Measurements from ENCODE around the gene TOX4. TPM values are rescaled to one million over a fixed set of nuclear protein-coding genes. Genes with fewer than 3 reads are reported as not detected.

The TOX4 gene
- total RNA-seq, 2 donors from 2014 or later: 60.0 to 61.5 TPM

DNA sequence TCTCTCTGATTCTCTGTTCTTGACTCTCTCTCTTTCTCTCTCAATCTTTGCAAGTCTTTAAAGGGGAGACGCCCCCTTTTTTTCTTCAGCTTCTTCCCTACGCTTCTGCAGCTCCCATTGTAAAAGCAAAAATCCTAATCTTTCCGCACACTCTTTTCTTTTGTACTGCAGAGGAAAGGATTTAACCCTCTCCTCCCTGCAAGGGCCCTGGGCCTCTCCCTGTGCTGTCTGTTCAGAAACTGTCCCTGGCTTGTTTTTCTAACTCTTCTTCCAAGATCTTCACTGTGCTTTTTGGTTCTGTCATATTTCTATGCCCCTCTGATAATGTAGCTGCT, 60.1 kb downstream of the TOX4 start:
- Mint-ChIP-seq H3K36me3 (ENCODE audit: low read depth) (peaks cover 4% of the 10 kb centered on the region), H3K27me3 (ENCODE audit: insufficient read depth) (no peaks in the 10 kb centered on the region), H3K27ac (peak overlapping the region; percentile 95), H3K4me3 (peak overlapping the region; percentile 90), H3K4me1 (peaks cover 51% of the 10 kb centered on the region), H3K9me3 (no peaks in the 10 kb centered on the region)
- Histone ChIP-seq H3K4me3 (ENCODE audit: low read length) (peak overlapping the region; percentile 99), H3K27ac (ENCODE audit: low read depth, low read length) (peak overlapping the region; percentile 98), H3K27me3 (ENCODE audit: control insufficient read depth, insufficient read depth, low read length, poor library complexity, severe bottlenecking) (no peaks in the 10 kb centered on the region), H3K36me3 (ENCODE audit: control insufficient read depth, insufficient read depth, low read length) (no peaks in the 10 kb centered on the region), H3K9ac (ENCODE audit: extremely low read depth, low read length, poor library complexity, severe bottlenecking) (peak overlapping the region; percentile 85), H3K4me1 (ENCODE audit: control insufficient read depth, insufficient read depth, low read length) (peaks cover 15% of the 10 kb centered on the region), H3K9me3 (ENCODE audit: control insufficient read depth, low read length) (no peaks in the 10 kb centered on the region)
- 0% methylated on average over 2 to 3 of the region's 3 CpGs for WGBS, 2 experiments (ENCODE audit: insufficient coverage in 1 of 2, insufficient read length in 1 of 2)
- DNase-seq: no peak
- TF ChIP-seq, protein P1, sequence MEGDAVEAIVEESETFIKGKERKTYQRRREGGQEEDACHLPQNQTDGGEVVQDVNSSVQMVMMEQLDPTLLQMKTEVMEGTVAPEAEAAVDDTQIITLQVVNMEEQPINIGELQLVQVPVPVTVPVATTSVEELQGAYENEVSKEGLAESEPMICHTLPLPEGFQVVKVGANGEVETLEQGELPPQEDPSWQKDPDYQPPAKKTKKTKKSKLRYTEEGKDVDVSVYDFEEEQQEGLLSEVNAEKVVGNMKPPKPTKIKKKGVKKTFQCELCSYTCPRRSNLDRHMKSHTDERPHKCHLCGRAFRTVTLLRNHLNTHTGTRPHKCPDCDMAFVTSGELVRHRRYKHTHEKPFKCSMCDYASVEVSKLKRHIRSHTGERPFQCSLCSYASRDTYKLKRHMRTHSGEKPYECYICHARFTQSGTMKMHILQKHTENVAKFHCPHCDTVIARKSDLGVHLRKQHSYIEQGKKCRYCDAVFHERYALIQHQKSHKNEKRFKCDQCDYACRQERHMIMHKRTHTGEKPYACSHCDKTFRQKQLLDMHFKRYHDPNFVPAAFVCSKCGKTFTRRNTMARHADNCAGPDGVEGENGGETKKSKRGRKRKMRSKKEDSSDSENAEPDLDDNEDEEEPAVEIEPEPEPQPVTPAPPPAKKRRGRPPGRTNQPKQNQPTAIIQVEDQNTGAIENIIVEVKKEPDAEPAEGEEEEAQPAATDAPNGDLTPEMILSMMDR (conservative IDR thresholded peaks at IDR 0.05): no peak

DNA sequence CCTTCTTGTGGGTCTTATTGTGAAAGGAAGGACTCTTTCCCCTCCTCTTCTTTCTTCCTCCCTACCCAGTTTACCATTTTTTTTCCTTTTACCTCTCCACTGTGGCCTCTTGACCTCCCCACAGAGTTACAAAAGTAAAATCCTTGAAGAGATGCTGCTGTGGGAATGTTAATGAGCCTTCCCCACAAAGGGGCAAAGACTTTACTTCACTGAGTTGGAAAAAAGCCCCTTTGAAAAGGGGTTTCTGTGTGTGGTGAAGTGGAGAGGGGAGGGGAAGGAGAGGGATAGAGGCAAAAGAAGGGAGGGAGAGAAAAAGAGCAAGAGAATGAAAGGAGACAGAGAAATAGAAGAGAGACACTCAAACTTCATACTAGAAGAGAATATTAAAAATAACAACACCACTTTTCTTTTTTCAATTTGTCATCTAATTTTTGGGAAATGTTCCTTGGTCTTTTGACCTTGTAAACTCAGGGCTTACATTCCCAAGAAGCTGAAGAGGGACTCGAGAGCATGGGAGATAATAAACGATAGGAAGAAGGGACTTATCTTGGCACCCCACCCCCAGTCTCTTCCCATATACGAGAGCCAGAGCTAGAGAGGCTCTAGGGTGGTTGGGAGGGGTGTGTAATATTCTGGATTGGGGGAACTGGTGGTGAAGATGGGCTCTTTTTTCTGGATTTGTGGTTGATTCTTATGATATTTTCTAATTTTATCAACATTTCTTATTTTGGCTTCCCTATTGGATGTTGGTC, 62.4 kb downstream of the TOX4 start:
- H3K36me3 ChIP-seq (ENCODE audit: control insufficient read depth, insufficient read depth, low read length): no peaks in the 10 kb centered on the region
- peak overlapping the region; percentile 78 for H3K27ac Mint-ChIP-seq
- H3K9me3 Mint-ChIP-seq: no peaks in the 10 kb centered on the region
- TF ChIP-seq, protein P1 (conservative IDR thresholded peaks at IDR 0.05): no peak
- H3K4me1 ChIP-seq (ENCODE audit: control insufficient read depth, insufficient read depth, low read length): peaks cover 12% of the 10 kb centered on the region
- no peaks in the 10 kb centered on the region for H3K27me3 Mint-ChIP-seq (ENCODE audit: insufficient read depth)
- no peak for DNase-seq
- H3K4me1 Mint-ChIP-seq: peaks cover 47% of the 10 kb centered on the region
- 5 to 20% methylated on average over 1 to 3 of the region's 3 CpGs for WGBS, 2 experiments (ENCODE audit: insufficient coverage in 1 of 2, insufficient read length in 1 of 2)
- peak overlapping the region; percentile 73 for H3K27ac ChIP-seq (ENCODE audit: low read depth, low read length)
- H3K9ac ChIP-seq (ENCODE audit: extremely low read depth, low read length, poor library complexity, severe bottlenecking): no peak overlapping the region
- no peaks in the 10 kb centered on the region for H3K9me3 ChIP-seq (ENCODE audit: control insufficient read depth, low read length)
- peak overlapping the region; percentile 7 for H3K4me3 Mint-ChIP-seq
- no peak overlapping the region for H3K4me3 ChIP-seq (ENCODE audit: low read length)
- no peaks in the 10 kb centered on the region for H3K36me3 Mint-ChIP-seq (ENCODE audit: low read depth)
- H3K27me3 ChIP-seq (ENCODE audit: control insufficient read depth, insufficient read depth, low read length, poor library complexity, severe bottlenecking): no peaks in the 10 kb centered on the region

DNA sequence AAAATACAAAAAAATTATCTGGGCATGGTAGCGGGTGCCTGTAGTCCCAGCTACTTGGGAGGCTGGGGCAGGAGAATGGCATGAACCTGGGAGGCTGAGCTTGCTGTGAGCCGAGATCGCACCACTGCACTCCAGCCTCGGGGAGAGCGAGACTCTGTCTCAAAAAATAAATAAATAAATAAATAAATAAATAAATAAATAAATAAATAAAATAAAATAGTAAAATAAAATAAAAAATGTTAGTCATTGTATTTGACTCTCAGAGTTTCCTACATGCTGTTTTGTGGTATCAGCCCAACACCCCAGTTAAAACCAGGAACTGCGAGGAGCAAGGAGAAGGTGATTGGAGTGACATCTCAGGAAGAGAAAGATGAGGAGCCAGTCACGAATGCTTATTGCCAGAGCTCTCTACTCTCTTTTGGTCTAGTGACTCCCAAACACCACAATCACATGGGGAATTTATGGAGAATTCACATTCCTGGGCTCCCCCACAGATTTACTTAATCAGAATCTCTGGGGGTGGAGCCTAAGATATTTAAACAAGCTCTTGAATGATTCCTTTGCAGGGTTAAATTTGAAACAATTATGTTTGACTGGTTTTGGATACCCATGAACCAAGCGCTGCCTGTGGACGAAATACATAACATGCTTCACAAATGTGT, 64.5 kb downstream of the TOX4 start:
- Histone ChIP-seq H3K27ac (ENCODE audit: low read depth, low read length) (no peak overlapping the region), H3K4me1 (ENCODE audit: control insufficient read depth, insufficient read depth, low read length) (peaks cover 8% of the 10 kb centered on the region), H3K9ac (ENCODE audit: extremely low read depth, low read length, poor library complexity, severe bottlenecking) (no peak overlapping the region), H3K36me3 (ENCODE audit: control insufficient read depth, insufficient read depth, low read length) (no peaks in the 10 kb centered on the region), H3K4me3 (ENCODE audit: low read length) (no peak overlapping the region), H3K9me3 (ENCODE audit: control insufficient read depth, low read length) (no peaks in the 10 kb centered on the region), H3K27me3 (ENCODE audit: control insufficient read depth, insufficient read depth, low read length, poor library complexity, severe bottlenecking) (no peaks in the 10 kb centered on the region)
- H3K36me3 Mint-ChIP-seq (ENCODE audit: low read depth): no peaks in the 10 kb centered on the region
- H3K4me3 Mint-ChIP-seq: no peak overlapping the region
- no peak for DNase-seq
- peaks cover 4% of the 10 kb centered on the region for H3K9me3 Mint-ChIP-seq
- no peak overlapping the region for H3K27ac Mint-ChIP-seq
- H3K4me1 Mint-ChIP-seq: peaks cover 32% of the 10 kb centered on the region
- no peaks in the 10 kb centered on the region for H3K27me3 Mint-ChIP-seq (ENCODE audit: insufficient read depth)
- TF ChIP-seq, protein P1 (conservative IDR thresholded peaks at IDR 0.05): no peak
- WGBS, 2 experiments (ENCODE audit: insufficient coverage in 1 of 2, insufficient read length in 1 of 2): 90 to 93% methylated on average over 3 to 7 of the region's 9 CpGs

Data from endodermal cell (in vitro differentiated cells).